ENCODE measurements around the gene AGAP1.
"Not testable (repeated sequence)": the region's sequence is repeated elsewhere in the genome, so short reads cannot be mapped to it uniquely, and the experiment has no call there.

The AGAP1 gene

GRCh38 chr2:235600926-235601325 lies 107.1 kb downstream of the AGAP1 start:
- H3K27ac ChIP-seq: no peak overlapping the region
- no peak for TF ChIP-seq CTCF (IDR thresholded peaks at IDR 0.05; ENCODE audit: low read depth, low read length, missing control alignments)
- H3K27me3 ChIP-seq (replicated peaks): no peaks in the 10 kb centered on the region
- in situ Hi-C loops (cut with HindIII; ENCODE audit: low pct_ligation_motif_present, low sequenced_read_pairs): no loop called here
- no peaks in the 10 kb centered on the region for H3K36me3 ChIP-seq (replicated peaks)
- no peak overlapping the region for H3K4me3 ChIP-seq (ENCODE audit: low read depth, low read length)
- no peak for DNase-seq

GRCh38 chr2:235601960-235602704 lies 108.3 kb downstream of the AGAP1 start:
- TF ChIP-seq CTCF (IDR thresholded peaks at IDR 0.05; ENCODE audit: low read depth, low read length, missing control alignments): no peak
- no peak for DNase-seq
- no peak overlapping the region for H3K27ac ChIP-seq
- H3K36me3 ChIP-seq (replicated peaks): no peaks in the 10 kb centered on the region
- no peak overlapping the region for H3K4me3 ChIP-seq (ENCODE audit: low read depth, low read length)
- in situ Hi-C loops (cut with HindIII; ENCODE audit: low pct_ligation_motif_present, low sequenced_read_pairs): no loop called here
- no peaks in the 10 kb centered on the region for H3K27me3 ChIP-seq (replicated peaks)

- H3K4me3 ChIP-seq (ENCODE audit: low read depth, low read length); DNase-seq; H3K27me3 ChIP-seq (replicated peaks); H3K27ac ChIP-seq; in situ Hi-C loops (cut with HindIII; ENCODE audit: low pct_ligation_motif_present, low sequenced_read_pairs); H3K36me3 ChIP-seq (replicated peaks): not testable (repeated sequence)
Observed at GRCh38 chr2:235602971-235603370, 109.1 kb downstream of the AGAP1 start.

GRCh38 chr2:235603659-235604058 lies 109.8 kb downstream of the AGAP1 start:
- Histone ChIP-seq H3K27me3 (replicated peaks) (no peaks in the 10 kb centered on the region), H3K36me3 (replicated peaks) (no peaks in the 10 kb centered on the region), H3K4me3 (ENCODE audit: low read depth, low read length) (no peak overlapping the region), H3K27ac (no peak overlapping the region)
- no peak for TF ChIP-seq CTCF (IDR thresholded peaks at IDR 0.05; ENCODE audit: low read depth, low read length, missing control alignments)
- in situ Hi-C loops (cut with HindIII; ENCODE audit: low pct_ligation_motif_present, low sequenced_read_pairs): no loop called here
- DNase-seq: no peak

GRCh38 chr2:235605312-235606003 lies 111.6 kb downstream of the AGAP1 start:
- Histone ChIP-seq H3K36me3 (replicated peaks) (no peaks in the 10 kb centered on the region), H3K4me3 (ENCODE audit: low read depth, low read length) (no peak overlapping the region), H3K27me3 (replicated peaks) (no peaks in the 10 kb centered on the region), H3K27ac (peak overlapping the region; percentile 25)
- DNase-seq: peak; percentile 95
- no peak for TF ChIP-seq CTCF (IDR thresholded peaks at IDR 0.05; ENCODE audit: low read depth, low read length, missing control alignments)
- in situ Hi-C loops (cut with HindIII; ENCODE audit: low pct_ligation_motif_present, low sequenced_read_pairs): no loop called here

- H3K27me3 ChIP-seq (replicated peaks): no peaks in the 10 kb centered on the region
- H3K4me3 ChIP-seq (ENCODE audit: low read depth, low read length): no peak overlapping the region
- no peak for TF ChIP-seq CTCF (IDR thresholded peaks at IDR 0.05; ENCODE audit: low read depth, low read length, missing control alignments)
- DNase-seq: peak; percentile 69
- H3K27ac ChIP-seq: peak overlapping the region; percentile 25
- in situ Hi-C loops (cut with HindIII; ENCODE audit: low pct_ligation_motif_present, low sequenced_read_pairs): no loop called here
- H3K36me3 ChIP-seq (replicated peaks): no peaks in the 10 kb centered on the region
Observed at GRCh38 chr2:235606004-235606715, 112.3 kb downstream of the AGAP1 start.

All from brain microvascular endothelial cell (primary cell).